ENCODE measurements around the gene CTRL.
"Not testable (repeated sequence)": the region's sequence is repeated elsewhere in the genome, so short reads cannot be mapped to it uniquely, and the experiment has no call there.

The CTRL gene

DNA sequence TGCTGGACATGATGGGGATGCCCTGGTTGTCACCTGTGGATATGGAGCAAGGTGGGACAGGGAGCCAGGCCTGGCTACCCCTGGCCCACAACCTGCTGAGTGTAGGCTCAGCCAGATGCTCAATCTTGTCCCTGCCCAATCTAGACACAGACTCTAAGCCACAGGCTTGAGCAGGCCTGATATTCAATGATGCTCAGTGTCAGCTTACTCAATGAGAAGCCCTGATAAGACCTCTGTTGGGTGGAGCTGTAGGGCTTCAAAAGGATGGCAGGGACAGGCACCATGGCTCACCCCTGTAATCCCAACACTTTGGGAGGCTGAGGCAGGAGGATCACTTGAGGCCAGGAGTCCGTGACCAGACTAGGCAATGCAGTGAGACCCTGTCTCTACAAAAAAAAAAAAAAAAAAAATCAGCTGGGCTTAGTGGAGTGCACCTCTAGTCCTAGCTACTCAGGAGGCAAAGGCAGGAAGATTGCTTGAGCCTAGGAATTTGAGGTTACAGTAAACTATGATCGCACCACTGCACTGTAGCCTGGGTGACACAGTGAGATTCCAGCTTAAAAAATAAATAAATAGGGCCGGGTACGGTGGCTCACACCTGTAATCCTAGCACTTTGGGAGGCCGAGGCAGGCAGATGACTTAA is 8.9 kb upstream of the CTRL start:
- no peak for DNase-seq

DNA sequence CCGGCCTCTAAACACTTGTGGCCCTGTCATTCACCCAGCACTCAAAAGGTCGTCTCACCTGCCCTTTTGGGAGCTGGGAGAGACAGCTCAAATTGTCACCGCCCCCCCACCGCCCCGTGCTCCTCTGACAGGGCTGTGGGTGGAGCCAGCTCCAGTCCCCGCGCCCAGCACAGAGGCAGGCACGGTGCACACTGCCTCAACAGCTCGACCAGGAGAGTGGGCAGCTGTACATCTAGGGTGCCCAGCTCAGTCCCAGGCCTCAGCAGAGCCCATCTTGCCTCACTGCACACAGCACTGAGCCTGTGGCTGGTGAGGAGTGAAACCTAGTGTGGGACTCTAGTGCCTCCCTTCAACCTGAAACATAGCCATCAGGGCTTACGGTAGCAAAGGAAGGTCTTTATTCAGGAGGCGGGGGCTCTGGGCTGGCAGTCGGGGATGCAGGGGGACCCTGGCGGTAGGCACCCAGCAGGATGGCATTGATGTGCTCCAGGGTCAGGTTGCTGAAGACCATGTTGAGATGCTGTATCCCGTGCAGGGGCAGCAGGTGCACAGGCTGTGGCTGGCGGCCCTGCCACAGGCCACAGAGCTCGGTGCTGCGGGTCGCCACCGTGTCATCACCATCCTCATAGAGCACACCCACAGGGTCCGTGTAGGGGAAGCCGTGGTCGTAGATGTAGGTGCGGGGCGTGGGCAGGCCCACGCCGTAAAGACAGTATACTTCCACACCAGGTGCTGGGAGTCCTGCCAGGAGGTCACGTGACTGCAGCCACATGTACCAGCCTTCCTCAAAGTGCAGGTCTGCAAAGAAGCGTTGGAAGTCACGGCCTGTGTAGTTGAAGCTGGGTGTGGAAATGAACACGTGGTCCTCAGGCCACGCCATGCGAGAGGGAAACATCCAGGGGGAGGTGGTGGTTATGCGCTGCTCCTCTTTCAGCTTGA is 8.1 kb upstream of the CTRL start:
- DNase-seq: no peak

DNA sequence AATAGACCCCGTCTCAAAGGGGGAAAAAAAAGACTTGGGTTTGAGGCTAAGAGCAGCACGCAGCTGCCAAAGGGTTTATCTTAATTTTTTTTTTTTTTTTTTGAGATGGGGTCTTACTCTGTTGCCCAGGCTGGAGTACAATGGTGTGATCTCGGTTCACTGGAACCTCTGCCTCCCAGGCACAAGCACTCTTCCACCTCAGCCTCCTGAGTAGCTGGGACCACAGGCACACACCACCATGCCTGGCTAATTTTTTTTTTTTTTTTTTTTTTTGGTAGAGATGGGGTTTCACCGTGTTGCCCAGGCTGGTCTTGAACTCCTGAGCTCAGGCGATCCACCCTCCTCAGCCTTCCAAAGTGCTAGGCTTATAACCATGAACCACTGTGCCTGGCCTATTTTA is 6.1 kb upstream of the CTRL start:
- DNase-seq: not testable (repeated sequence)

DNA sequence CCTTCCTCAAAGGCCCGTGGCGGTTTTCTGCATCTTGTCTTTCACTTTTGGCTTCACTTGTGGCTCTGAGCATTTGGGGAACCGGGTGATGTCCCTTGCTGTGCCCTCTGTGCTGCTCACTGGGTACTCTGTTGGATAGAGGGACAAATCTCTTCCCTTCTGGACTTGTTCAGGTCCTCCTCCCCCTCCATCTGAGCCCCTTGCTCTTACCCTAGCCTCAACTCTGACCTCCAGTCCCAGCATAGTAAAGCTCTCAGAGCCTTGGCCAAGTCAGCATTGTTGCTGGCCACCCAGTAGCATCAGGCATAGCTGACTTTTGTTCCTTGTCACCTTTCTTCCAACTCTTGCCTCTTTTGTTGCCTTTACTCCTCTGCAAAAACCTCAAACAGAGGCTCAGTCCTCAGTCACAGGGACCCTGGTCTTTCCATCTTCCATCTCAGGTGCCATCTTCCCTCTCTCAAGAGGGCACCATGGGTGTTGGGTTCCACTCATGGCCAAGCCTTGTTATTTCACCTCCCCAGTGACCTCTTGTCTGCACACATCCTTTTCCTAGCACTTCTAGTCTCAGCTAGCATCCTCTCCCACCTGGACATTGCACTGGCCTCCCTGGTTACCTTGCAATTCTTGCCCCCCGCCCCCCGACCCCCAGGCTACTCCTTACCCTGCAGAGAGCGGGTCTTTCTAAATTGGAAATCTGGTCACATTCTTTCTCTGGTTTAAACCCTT is 5.4 kb upstream of the CTRL start:
- DNase-seq: peak; percentile 24 to 28

DNA sequence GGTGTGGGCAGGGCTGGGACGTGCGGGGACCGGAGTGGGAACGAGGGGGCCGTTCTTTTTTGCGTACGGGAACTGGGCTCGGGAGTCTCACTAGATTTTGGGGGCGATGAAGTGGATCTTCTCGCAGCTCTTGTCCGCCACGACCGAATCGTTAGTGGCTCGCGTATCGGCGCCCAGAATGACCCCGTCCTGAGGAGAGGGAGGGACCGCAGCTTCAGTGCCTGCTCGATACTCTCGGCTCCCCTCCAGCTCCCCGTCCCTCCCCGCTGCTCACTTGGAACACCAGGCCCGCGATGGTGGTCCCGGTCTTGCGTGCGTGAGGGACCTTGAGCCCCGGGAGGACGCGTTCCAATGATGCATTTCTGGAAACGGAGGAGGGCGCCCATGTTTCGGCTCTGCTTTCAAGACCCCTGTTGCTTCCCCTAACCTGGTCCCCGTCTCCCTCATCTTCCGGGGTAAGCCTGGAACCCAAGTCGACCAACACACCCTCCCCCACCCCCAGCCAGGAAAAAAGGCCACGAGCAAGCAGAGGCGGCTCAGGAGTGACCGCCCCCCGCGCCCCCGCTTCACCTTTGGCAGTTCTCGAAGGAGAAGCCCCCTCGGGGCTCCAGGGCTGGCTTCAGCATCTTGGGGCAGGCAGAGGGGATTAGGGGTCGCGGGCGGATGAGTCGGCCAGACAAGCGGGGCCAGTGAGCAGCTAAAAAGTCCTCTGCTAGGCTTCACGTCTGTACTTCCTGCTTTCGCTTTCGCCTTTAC is 4.6 kb upstream of the CTRL start, which contains the start of gene PSMB10:
Gene PSMB10, minus strand, starts transcription at position 727 of the 756 bp plus-strand sequence. Its CDS starts 101 bp downstream, at position 626.
- DNase-seq: peak in 1 of 2 donors; percentile 44

DNA sequence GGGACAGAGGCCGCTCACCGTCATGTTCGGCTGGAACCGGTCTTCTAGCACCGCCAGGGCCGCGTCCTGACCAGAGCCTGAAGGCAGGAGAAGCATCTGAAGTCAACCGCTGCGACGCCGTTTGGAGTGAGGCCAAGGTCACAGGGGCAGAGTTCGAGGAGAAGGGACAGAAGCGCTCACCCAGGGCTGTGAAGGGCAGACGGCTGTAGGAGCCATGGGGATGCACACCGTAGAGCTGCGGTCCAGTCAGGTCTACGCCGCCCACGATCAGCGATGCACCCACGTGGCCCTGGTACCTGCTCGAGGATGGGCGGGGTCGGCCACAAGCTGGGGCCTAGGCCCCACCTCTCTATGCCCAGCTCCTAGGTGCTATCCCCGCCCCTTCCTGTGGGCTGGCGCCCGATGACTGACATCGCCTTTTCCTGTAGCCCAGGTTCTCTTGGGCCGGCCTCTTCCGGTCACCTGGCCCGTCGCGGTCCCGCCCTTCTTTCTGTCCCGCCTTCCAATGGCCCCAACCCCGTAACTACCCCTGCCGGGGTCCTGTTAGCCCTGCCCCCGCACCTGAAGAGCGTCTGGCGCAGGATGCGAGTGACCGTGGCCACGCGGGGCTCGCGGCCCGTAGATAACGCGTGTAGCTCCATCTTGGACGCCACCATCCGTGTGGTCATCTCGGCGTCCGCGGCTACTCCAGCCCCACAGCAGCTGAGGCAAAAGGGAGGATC is 3.9 kb upstream of the CTRL start:
- DNase-seq: peak; percentile 90 to 96

DNA sequence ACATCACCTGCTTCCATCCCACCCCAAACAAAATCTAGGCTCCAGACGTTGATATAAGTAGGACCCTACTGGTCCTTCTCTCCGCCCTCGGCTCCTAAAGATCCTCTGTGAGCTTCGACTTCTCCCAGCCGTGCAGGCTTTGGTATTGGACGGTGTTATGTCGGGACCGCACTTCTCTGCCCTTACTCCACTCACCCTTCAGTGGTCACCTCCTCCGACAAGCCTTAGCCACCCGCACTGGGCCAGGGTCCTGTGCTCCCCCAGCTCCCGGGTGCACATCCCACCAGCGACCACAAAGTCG is 3.4 kb upstream of the CTRL start:
- DNase-seq: no peak

DNA sequence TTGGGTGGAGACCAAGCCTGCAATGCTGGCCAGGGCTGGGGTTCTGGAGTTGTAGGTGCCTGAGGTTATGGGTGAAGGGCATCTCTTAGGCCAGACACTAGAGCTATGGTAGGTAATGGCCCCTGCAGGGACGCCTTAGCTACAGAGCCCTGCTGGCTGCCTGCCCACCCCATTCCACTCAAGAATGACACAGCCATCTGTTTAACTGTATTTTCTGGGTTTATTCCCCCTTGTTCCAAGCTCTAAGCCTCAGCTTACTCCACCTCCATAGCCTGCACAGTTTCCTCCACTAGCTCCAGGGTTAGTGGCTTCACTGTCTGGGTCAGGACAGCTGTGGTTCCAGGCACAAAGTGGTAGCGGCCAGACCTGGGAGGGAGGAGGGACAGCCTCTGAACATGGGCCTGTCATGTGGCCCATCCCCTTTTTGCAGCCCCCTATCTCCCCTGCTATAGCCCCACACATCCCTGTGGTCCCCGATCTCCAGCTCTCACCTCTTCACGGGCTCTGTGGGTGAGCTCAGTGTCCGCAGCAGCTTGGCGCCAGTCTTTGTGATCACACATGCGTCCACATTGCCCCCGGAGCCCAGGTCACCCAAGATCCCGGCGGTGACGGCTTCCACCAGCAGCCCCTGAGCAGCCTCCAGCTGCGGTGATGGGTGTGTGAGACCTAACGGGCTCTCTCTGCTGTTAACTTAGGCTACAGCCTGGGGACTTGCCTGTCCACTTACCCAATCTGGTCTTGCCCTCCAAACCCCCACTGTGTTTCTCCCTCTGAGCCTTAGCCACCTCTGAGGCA is 2.8 kb upstream of the CTRL start:
- DNase-seq: no peak

DNA sequence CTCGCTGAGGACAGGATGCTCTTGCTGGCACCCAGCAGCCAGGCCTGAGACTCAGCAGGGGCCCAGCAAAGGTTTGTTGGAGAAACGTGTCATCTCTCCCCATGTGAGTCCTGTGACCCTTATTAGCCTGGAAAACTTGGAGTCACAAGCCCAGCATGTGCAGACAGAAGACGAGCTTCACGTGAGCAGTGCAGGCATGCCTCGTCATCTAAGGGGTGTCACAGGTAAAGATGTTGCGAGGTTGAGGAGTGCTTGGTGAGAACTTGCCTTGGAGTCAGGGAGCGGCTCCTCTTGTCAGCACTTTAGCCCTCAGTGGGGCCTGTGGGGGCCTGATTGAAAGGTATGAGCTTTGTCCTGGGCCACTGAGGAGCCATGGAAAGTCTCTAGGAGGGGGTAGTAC is 2.1 kb upstream of the CTRL start:
- DNase-seq: no peak

DNA sequence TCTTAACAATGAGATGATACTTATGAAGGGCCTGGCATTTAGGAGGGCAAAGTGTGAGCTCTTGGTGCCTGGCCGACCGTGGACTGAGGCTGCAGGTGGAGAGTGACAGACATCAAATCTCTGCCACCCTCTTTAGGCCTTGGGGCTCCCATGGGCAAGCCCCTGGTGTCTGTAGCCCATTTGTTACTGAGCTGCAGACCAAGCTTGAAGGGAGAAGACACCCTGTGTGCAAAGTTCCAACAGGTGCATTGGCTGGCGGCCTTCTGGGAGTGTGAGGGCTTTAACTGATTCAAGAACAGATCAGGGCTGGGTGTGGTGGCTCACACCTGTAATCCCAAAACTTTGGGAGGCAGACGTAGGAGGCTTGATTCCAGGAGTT is 789 bp upstream of the CTRL start:
- DNase-seq: no peak

DNA sequence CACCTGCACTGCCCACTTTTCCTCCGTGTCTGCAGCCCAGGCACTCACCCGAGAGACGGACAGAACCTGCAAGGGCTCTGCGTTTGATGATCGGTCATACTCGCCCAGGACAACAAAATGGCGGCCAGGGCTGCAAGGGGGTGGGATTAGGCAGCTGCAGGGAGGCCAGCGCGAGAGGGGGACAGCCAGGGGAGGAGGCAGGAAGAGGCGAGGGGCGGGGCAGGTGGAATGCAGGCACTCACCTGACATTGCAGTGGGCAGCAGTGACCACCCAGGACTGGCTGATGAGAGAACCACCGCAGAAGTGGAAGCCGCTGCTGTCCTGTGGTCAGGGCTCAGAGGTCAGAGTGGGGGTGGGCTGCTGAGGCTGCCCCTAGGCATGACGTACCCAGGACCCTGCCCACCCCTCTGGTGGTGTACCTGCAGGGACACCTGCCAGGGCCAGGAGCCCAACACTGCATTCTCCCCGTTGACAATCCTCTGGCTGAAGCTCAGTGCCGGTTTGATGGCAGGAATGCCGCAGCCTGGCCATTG is 917 bp downstream of the CTRL start:
- DNase-seq: no peak

DNA sequence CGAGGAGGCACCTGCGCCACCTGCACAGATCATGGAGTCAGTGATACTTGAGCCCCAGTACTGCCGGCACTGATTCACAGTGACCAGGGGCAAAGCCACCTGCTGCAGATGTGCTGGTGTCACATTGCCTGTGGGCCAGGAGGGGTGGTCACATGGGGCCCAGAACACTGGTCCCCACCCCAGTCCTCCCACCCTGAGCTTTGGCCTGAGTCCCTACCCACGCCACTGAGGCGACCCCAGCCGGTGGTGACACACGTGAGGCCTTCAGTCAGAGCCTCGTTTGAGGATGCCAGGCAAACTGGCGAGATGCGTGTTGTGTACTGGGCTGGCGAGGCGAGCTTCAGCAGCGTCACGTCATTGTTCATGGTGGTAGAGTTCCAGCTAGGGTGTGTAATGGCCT is 1.5 kb downstream of the CTRL start:
- no peak for DNase-seq

DNA sequence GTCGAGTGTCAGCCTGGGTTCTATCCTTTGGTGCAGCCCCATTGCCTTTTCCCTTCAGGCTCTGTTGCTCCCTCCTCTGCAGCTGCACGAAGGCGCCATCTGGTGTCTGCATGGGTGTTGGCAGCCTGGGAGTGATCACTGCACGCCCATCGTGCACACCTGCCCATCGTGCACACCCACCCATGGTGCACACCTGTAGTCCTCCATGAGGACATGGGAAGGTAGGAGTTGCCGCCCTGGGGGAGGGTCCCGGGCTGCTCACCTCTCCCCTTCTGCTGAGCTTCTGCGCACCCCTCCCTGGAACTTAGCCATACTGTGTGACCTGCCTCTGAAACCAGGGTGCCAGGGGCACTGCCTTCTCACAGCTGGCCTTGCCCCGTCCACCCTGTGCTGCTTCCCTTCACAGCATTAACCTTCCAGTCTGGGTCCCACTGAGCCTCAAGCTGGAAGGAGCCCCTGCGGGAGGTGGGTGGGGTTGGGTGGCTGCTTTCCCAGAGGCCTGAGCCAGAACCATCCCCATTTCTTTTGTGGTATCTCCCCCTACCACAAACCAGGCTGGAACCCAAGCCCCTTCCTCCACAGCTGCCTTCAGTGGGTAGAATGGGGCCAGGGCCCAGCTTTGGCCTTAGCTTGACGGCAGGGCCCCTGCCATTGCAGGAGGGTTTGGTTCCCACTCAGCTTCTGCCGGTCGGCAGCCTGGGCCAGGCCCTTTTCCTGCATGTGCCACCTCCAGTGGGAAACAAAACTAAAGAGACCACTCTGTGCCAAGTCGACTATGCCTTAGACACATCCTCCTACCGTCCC is 2.9 kb downstream of the CTRL start:
- DNase-seq: peak; percentile 60 to 62

DNA sequence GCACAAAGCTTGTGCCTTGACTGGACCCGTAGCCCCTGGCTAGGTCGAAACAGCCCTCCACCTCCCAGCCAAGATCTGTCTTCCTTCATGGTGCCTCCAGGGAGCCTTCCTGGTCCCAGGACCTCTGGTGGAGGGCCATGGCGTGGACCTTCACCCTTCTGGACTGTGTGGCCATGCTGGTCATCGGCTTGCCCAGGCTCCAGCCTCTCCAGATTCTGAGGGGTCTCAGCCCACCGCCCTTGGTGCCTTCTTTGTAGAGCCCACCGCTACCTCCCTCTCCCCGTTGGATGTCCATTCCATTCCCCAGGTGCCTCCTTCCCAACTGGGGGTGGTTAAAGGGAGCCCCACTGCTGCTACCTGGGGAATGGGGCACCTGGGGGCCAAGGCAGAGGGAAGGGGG is 3.5 kb downstream of the CTRL start:
- DNase-seq: no peak

DNA sequence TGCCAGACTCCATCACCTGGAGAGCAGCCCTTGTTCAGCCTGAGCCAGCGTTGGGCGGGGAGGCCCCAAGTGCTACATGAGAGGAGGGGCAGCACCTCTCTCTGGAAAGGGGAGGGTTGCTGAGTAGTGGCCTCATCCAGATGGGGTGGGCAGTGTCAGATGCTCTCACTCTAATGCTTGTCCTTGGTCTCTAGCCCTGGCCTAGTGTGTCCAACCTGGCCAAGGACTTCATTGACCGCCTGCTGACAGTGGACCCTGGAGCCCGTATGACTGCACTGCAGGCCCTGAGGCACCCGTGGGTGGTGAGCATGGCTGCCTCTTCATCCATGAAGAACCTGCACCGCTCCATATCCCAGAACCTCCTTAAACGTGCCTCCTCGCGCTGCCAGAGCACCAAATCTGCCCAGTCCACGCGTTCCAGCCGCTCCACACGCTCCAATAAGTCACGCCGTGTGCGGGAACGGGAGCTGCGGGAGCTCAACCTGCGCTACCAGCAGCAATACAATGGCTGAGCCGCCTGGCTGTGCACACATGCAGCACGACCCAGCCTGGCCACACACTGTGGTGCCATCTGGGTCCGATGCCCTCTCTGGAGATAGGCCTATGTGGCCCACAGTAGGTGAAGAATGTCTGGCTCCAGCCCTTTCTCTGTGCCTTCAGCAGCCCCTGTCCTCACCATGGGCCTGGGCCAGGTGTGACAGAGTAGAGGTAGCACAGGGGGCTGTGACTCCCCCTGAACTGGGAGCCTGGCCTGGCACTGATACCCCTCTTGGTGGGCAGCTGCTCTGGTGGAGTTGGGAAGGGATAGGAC is 4.3 kb downstream of the CTRL start:
- DNase-seq: no peak

DNA sequence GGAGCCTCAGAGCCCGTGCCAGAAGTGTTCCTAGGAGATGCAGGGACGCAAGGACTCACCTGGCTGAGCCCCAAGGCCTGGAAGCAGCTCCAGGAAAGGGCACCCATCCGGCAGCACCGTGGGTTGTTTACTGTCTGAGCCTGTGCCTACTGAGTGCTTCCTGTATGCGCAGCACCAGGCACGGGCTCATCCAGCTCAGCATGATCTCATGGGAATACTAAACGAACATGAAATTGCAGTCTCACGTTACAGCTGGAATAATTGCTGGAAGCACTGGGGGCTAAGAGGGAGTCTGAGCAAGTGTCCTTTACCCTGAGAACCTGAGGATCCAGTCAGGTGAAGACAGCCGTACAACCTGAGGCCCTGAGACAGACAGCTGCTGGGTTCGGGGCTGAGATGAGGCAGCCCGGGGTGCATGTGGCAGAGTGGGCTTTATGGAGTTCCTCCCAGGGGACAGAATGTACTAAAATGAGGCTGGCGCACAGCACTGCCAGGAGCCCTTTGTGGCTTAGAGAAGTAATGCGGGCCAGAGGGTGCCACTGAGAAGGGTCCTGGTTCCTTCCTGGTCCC is 5.4 kb downstream of the CTRL start:
- DNase-seq: peak in 1 of 2 donors; percentile 25

DNA sequence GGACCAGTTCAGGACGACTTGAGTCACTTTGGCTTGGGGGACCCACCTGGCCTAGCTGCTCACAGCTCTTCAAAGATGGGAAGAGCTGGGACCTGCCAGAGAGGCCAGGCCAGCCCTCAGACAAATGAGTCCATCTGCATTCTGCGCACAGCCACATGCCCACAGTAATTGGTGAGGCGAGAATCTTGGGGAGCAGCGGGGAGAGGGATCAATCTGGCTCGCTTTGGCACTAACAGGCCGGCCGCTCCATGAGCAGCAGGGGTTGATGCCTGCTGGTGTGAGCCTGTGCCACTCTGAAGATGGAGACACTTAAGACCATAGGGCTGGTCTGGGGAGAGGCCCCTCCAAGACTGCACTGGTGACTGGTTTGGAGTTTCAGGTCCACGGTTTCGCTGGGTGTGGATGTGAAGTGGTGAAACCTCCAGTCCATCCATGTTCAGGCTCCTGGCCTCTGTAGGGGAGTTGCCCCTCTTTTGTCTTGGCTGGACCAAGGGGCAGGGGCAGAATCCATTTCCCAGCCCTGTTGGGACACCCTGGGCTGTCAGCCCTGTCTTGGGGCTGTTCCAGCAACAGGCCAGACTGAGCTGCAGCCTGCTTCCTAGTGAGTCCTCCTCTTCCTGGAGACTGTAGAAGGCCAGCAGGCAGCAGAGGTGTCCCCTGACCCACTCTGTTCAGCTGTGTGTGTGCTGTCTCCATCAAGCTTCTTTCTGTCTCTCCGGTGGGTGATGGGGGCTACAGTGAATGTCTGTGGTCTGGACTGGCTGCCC is 7.3 kb downstream of the CTRL start:
- no peak for DNase-seq
